ENCODE results near the gene ZBTB16.

DNA sequence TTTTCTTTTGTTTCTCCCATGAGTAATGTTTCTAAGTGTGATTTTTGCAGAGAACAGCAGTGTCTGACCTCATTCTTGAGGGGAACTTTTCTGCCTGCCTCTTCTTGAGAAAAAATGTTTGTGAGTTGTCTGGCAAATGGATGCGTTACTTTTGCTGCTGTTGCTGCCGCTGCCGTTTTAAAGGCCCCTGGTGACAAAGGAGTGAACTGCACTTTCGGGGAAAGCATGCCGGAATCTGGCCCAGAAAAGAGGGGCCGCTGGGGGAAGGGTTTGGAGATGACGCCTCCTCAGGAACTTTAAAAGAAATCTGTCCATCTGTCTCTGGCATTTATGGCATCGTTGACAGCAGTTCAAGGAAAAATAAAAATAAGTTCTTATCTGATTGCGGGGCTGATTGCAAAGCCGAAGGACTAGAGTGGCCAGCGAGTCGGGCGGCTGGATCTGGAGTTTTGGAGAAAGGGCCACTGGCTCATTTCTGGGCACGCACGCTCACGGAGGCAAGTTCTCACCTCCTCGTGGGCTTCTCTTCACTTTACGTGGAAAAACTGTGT, 16.5 kb downstream of the ZBTB16 start:
- TF ChIP-seq, protein P1, sequence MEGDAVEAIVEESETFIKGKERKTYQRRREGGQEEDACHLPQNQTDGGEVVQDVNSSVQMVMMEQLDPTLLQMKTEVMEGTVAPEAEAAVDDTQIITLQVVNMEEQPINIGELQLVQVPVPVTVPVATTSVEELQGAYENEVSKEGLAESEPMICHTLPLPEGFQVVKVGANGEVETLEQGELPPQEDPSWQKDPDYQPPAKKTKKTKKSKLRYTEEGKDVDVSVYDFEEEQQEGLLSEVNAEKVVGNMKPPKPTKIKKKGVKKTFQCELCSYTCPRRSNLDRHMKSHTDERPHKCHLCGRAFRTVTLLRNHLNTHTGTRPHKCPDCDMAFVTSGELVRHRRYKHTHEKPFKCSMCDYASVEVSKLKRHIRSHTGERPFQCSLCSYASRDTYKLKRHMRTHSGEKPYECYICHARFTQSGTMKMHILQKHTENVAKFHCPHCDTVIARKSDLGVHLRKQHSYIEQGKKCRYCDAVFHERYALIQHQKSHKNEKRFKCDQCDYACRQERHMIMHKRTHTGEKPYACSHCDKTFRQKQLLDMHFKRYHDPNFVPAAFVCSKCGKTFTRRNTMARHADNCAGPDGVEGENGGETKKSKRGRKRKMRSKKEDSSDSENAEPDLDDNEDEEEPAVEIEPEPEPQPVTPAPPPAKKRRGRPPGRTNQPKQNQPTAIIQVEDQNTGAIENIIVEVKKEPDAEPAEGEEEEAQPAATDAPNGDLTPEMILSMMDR (conservative IDR thresholded peaks at IDR 0.05; ENCODE audit: low read depth in 2 of 2): peak; percentile 59 to 74
- TF ChIP-seq EZH2 (IDR thresholded peaks at IDR 0.05; ENCODE audit: low read depth, unreplicated experiment) (no peak), POLR2AphosphoS5 (IDR thresholded peaks at IDR 0.05; ENCODE audit: low read depth) (no peak), CREB1 (CRISPR knock-in tag; IDR thresholded peaks at IDR 0.05; ENCODE audit: low read depth) (no peak)
- TF ChIP-seq, protein P2, sequence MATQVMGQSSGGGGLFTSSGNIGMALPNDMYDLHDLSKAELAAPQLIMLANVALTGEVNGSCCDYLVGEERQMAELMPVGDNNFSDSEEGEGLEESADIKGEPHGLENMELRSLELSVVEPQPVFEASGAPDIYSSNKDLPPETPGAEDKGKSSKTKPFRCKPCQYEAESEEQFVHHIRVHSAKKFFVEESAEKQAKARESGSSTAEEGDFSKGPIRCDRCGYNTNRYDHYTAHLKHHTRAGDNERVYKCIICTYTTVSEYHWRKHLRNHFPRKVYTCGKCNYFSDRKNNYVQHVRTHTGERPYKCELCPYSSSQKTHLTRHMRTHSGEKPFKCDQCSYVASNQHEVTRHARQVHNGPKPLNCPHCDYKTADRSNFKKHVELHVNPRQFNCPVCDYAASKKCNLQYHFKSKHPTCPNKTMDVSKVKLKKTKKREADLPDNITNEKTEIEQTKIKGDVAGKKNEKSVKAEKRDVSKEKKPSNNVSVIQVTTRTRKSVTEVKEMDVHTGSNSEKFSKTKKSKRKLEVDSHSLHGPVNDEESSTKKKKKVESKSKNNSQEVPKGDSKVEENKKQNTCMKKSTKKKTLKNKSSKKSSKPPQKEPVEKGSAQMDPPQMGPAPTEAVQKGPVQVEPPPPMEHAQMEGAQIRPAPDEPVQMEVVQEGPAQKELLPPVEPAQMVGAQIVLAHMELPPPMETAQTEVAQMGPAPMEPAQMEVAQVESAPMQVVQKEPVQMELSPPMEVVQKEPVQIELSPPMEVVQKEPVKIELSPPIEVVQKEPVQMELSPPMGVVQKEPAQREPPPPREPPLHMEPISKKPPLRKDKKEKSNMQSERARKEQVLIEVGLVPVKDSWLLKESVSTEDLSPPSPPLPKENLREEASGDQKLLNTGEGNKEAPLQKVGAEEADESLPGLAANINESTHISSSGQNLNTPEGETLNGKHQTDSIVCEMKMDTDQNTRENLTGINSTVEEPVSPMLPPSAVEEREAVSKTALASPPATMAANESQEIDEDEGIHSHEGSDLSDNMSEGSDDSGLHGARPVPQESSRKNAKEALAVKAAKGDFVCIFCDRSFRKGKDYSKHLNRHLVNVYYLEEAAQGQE (IDR thresholded peaks at IDR 0.05; ENCODE audit: unreplicated experiment): no peak

Data from GM23338 (cell line).